NT2/D1 (cell line): Measurements from ENCODE around the gene ATP5MC2.

Experiments used
- DNase-seq: peaks from one replicate; pipeline ENCODE4 v3.0.0-alpha.2; 2011; ENCODE audit warnings: low read depth, low spot score
- H3K27me3 ChIP-seq: 2 replicates; pipeline ENCODE4 v1.6.0; 2011; ENCODE audit warnings: mild to moderate bottlenecking; ENCODE audit not compliant: insufficient read length, insufficient read depth
- H3K36me3 ChIP-seq: 2 replicates; pipeline ENCODE4 v1.6.1; 2011; ENCODE audit warnings: mild to moderate bottlenecking, low read length, mixed read lengths; ENCODE audit not compliant: insufficient read depth, insufficient read length
- H3K4me1 ChIP-seq: 2 replicates; pipeline ENCODE4 v1.5.1; 2011; ENCODE audit not compliant: insufficient read depth, insufficient read length
- H3K4me3 ChIP-seq: 2 replicates; pipeline ENCODE4 v1.5.1; 2011; ENCODE audit warnings: low read depth; ENCODE audit not compliant: insufficient read length
- H3K9ac ChIP-seq: 2 replicates; pipeline ENCODE4 v1.6.0; 2011; ENCODE audit warnings: low read depth; ENCODE audit not compliant: insufficient read length
- H3K9me3 ChIP-seq: 2 replicates; pipeline ENCODE4 v1.5.1; 2011; ENCODE audit warnings: mild to moderate bottlenecking, low read length; ENCODE audit not compliant: insufficient read depth
- SUZ12 ChIP-seq: IDR thresholded peaks from 2 replicates; pipeline ENCODE4 v1.6.1; 2011; ENCODE audit not compliant: insufficient read length, insufficient read depth; ENCODE audit errors: extremely low read depth
- YY1 ChIP-seq: IDR thresholded peaks from 2 replicates; pipeline ENCODE4 v1.6.1; 2011; ENCODE audit not compliant: insufficient read length, insufficient read depth
- ZNF274 ChIP-seq: IDR thresholded peaks from 2 replicates; pipeline ENCODE4 v1.6.1; 2011; ENCODE audit warnings: mild to moderate bottlenecking, low read depth, low read length

Gene ATP5MC2

DNA sequence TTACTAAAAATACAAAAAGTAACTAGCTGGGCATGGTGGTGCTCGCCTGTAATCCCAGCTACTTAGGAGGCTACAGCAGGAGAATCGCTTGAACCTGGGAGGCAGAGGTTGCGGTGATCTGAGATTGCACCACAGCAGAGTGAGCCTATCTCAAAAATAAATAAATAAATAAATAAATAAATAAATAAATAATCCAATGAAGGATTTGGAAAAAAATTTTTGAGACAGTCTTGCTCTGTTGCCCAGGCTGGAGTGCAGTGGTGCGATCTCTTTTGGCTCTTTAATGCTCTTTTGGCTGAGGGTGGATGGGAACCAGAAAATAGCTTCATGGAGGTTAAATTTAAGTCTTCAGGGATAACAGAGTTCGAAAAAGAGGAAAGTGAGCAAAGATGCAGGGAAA lies 11.7 kb downstream of the ATP5MC2 start:
- no peak overlapping the region for H3K9ac ChIP-seq
- no peak for TF ChIP-seq SUZ12
- TF ChIP-seq YY1 = no peak
- TF ChIP-seq ZNF274 = no peak
- no peak for DNase-seq
- H3K27me3 ChIP-seq = no peaks in the 10 kb centered on the region
- H3K9me3 ChIP-seq = no peaks in the 10 kb centered on the region
- no peak overlapping the region for H3K4me3 ChIP-seq
- no peaks in the 10 kb centered on the region for H3K4me1 ChIP-seq
- peaks cover 63% of the 10 kb centered on the region for H3K36me3 ChIP-seq

DNA sequence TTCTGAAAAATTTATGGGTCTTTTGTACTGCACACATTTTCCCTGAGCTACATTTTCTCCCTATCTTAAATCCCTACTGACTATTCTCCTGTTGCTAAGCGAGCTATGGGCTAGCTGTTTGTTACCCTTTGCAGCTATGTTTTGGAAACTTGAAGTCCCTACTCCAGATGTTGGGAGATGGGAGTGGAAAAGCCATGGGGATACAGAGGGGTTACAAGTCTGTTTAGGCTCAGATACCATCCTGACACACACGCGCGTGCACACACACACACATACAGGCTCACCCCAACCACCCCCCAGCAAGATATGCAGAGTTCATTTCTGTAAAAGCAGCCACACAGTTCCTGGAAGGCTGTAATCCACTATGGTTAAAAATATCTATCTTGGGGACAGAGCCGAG lies 15.8 kb downstream of the ATP5MC2 start:
- no peak for DNase-seq
- no peaks in the 10 kb centered on the region for H3K4me1 ChIP-seq
- no peak for TF ChIP-seq YY1
- TF ChIP-seq ZNF274 = no peak
- no peak for TF ChIP-seq SUZ12
- no peaks in the 10 kb centered on the region for H3K9me3 ChIP-seq
- H3K4me3 ChIP-seq = no peak overlapping the region
- no peaks in the 10 kb centered on the region for H3K27me3 ChIP-seq
- no peak overlapping the region for H3K9ac ChIP-seq
- H3K36me3 ChIP-seq = peaks cover 27% of the 10 kb centered on the region

DNA sequence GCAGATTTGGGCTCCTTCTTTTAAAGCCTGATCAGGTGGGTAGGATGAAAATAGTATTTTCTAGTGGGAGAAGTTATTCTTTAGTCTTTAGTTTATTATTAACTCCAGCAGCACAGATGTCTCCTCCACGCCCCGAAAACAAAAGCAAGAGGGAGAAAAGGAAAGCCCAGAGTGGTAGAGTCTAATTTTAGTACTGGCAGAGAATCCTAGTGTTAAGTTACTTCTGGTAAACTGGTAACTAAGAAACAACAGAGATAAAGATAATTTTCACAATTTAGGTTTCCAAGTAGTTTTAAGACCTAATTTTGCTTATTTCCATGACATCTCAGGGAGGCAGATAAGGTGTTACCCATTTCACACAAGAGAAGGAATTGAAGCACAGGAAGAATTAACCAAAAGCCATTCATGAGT lies 16.3 kb downstream of the ATP5MC2 start:
- DNase-seq = no peak
- no peaks in the 10 kb centered on the region for H3K4me1 ChIP-seq
- no peaks in the 10 kb centered on the region for H3K27me3 ChIP-seq
- TF ChIP-seq YY1 = no peak
- TF ChIP-seq ZNF274 = no peak
- no peak for TF ChIP-seq SUZ12
- no peaks in the 10 kb centered on the region for H3K9me3 ChIP-seq
- H3K36me3 ChIP-seq = peaks cover 22% of the 10 kb centered on the region
- H3K4me3 ChIP-seq = no peak overlapping the region
- H3K9ac ChIP-seq = peak overlapping the region; percentile 39

- peaks cover 17% of the 10 kb centered on the region for H3K36me3 ChIP-seq
- no peaks in the 10 kb centered on the region for H3K27me3 ChIP-seq
- no peaks in the 10 kb centered on the region for H3K9me3 ChIP-seq
- no peak overlapping the region for H3K4me3 ChIP-seq
- peak overlapping the region; percentile 39 for H3K9ac ChIP-seq
- no peak for TF ChIP-seq SUZ12
- TF ChIP-seq YY1 = no peak
- TF ChIP-seq ZNF274 = no peak
- DNase-seq = peak; percentile 49
- no peaks in the 10 kb centered on the region for H3K4me1 ChIP-seq
These were observed 16.8 kb downstream of the ATP5MC2 start for GRCh38 chr12:53659011-53659551.

DNA sequence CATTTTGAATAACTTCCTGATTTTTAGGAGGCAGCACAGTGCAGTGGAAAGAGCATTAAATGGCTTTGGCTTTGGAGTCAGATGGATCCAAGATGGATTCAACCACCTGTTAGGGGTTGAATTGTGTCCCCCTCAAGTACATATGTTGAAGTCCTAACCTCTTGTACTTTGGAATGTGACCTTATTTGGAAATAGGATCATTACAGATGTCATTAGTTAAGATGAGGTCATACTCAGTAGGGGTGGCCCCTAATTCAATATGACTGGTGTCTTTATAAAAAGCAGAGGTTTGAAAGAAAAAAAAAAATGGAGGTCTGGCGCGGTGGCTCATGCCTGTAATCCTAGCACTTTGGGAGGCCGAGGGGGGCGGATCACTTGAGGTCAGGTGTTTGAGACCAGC lies 18.8 kb downstream of the ATP5MC2 start:
- TF ChIP-seq ZNF274 = no peak
- no peak for TF ChIP-seq YY1
- TF ChIP-seq SUZ12 = no peak

DNA sequence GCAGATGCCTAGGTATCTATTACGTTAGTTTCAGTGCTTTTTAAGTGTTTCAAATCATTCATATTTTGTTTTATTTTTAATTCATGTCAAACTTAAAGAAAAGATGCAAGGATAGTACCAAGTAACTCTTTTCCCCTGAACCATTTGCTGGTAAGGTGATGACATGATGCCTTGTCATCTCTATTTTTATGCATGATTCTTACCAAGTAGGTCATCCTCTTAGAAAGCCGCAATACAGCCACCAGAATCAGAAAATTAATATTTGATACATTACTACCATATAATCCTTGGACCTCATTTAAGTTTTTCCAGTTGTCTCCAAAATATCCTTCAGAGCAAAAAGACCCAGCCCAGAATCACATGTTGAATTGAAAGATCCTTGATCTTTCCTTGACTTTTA lies 22.3 kb downstream of the ATP5MC2 start:
- TF ChIP-seq YY1 (no peak), SUZ12 (no peak), ZNF274 (no peak)
- DNase-seq = no peak

More for the DNA sequence above, 18.8 kb downstream of the ATP5MC2 start:
- Histone ChIP-seq H3K4me1 (no peaks in the 10 kb centered on the region), H3K9ac (no peak overlapping the region), H3K36me3 (peaks cover 2% of the 10 kb centered on the region), H3K9me3 (no peaks in the 10 kb centered on the region), H3K4me3 (no peak overlapping the region), H3K27me3 (no peaks in the 10 kb centered on the region)
- no peak for DNase-seq

GRCh38 chr12:53652366-53652765 lies 23.5 kb downstream of the ATP5MC2 start:
- H3K9ac ChIP-seq = no peak overlapping the region

More for the DNA sequence above, 22.3 kb downstream of the ATP5MC2 start:
- H3K9ac ChIP-seq = no peak overlapping the region
- H3K4me3 ChIP-seq = no peak overlapping the region
- H3K9me3 ChIP-seq = no peaks in the 10 kb centered on the region
- H3K36me3 ChIP-seq = no peaks in the 10 kb centered on the region
- H3K4me1 ChIP-seq = no peaks in the 10 kb centered on the region
- H3K27me3 ChIP-seq = no peaks in the 10 kb centered on the region

More at GRCh38 chr12:53652366-53652765, 23.5 kb downstream of the ATP5MC2 start:
- Histone ChIP-seq H3K36me3 (no peaks in the 10 kb centered on the region), H3K4me1 (no peaks in the 10 kb centered on the region), H3K9me3 (no peaks in the 10 kb centered on the region), H3K27me3 (no peaks in the 10 kb centered on the region), H3K4me3 (no peak overlapping the region)
- DNase-seq = no peak
- TF ChIP-seq ZNF274 (no peak), YY1 (no peak), SUZ12 (no peak)
